ENCODE results near the gene PTPRF.

Gene PTPRF

GRCh38 chr1:43557744-43558245 is 27.1 kb downstream of the PTPRF start:
- H2AFZ ChIP-seq (ENCODE audit: low read depth, low read length) = no peak overlapping the region
- TF ChIP-seq, protein P1, sequence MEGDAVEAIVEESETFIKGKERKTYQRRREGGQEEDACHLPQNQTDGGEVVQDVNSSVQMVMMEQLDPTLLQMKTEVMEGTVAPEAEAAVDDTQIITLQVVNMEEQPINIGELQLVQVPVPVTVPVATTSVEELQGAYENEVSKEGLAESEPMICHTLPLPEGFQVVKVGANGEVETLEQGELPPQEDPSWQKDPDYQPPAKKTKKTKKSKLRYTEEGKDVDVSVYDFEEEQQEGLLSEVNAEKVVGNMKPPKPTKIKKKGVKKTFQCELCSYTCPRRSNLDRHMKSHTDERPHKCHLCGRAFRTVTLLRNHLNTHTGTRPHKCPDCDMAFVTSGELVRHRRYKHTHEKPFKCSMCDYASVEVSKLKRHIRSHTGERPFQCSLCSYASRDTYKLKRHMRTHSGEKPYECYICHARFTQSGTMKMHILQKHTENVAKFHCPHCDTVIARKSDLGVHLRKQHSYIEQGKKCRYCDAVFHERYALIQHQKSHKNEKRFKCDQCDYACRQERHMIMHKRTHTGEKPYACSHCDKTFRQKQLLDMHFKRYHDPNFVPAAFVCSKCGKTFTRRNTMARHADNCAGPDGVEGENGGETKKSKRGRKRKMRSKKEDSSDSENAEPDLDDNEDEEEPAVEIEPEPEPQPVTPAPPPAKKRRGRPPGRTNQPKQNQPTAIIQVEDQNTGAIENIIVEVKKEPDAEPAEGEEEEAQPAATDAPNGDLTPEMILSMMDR (IDR thresholded peaks at IDR 0.05; ENCODE audit: borderline replicate concordance, extremely low read depth, low read length, poor library complexity, severe bottlenecking) = no peak
- no peak for TF ChIP-seq EZH2 (IDR thresholded peaks at IDR 0.05; ENCODE audit: borderline replicate concordance, low read depth, low read length, severe bottlenecking)
- H3K36me3 ChIP-seq (ENCODE audit: insufficient read depth, low read length) = no peaks in the 10 kb centered on the region
- no peaks in the 10 kb centered on the region for H3K79me2 ChIP-seq (ENCODE audit: insufficient read depth, low read length)
- DNase-seq (no peak), ATAC-seq (ENCODE audit: insufficient read depth, low read depth) (no peak)
- no peak overlapping the region for H3K4me3 ChIP-seq (ENCODE audit: low read depth in 1 of 2, low read length in 2 of 2)
- H4K20me1 ChIP-seq (ENCODE audit: insufficient read depth, low read length) = 0 out of 2 replicates have a peak, but pooled peaks cover 9% of the 10 kb centered on the region
- H3K27me3 ChIP-seq (ENCODE audit: insufficient read depth, low read length, poor library complexity) = no peaks in the 10 kb centered on the region
- peaks cover 10% of the 10 kb centered on the region for H3K4me1 ChIP-seq (ENCODE audit: insufficient read depth, low read length)
- no peaks in the 10 kb centered on the region for H3K9me3 ChIP-seq (ENCODE audit: insufficient read depth, low read length, severe bottlenecking)
- no peak overlapping the region for H3K4me2 ChIP-seq (ENCODE audit: insufficient read depth, low read length)
- H3K27ac ChIP-seq (ENCODE audit: low read length) = no peak overlapping the region
- no peak overlapping the region for H3K9ac ChIP-seq (ENCODE audit: low read depth, low read length)

GRCh38 chr1:43558346-43558841 is 27.7 kb downstream of the PTPRF start:
- DNase-seq (no peak), ATAC-seq (ENCODE audit: insufficient read depth, low read depth) (no peak)
- H3K36me3 ChIP-seq (ENCODE audit: insufficient read depth, low read length) = no peaks in the 10 kb centered on the region
- no peaks in the 10 kb centered on the region for H3K9me3 ChIP-seq (ENCODE audit: insufficient read depth, low read length, severe bottlenecking)
- TF ChIP-seq, protein P1 (IDR thresholded peaks at IDR 0.05; ENCODE audit: borderline replicate concordance, extremely low read depth, low read length, poor library complexity, severe bottlenecking) = no peak
- no peak for TF ChIP-seq EZH2 (IDR thresholded peaks at IDR 0.05; ENCODE audit: borderline replicate concordance, low read depth, low read length, severe bottlenecking)
- H3K27me3 ChIP-seq (ENCODE audit: insufficient read depth, low read length, poor library complexity) = no peaks in the 10 kb centered on the region
- H3K4me3 ChIP-seq (ENCODE audit: low read depth in 1 of 2, low read length in 2 of 2) = no peak overlapping the region
- H3K4me1 ChIP-seq (ENCODE audit: insufficient read depth, low read length) = peaks cover 10% of the 10 kb centered on the region
- H4K20me1 ChIP-seq (ENCODE audit: insufficient read depth, low read length) = 0 out of 2 replicates have a peak, but pooled peaks cover 9% of the 10 kb centered on the region
- no peak overlapping the region for H3K9ac ChIP-seq (ENCODE audit: low read depth, low read length)
- no peak overlapping the region for H2AFZ ChIP-seq (ENCODE audit: low read depth, low read length)
- H3K79me2 ChIP-seq (ENCODE audit: insufficient read depth, low read length) = no peaks in the 10 kb centered on the region
- H3K4me2 ChIP-seq (ENCODE audit: insufficient read depth, low read length) = no peak overlapping the region
- no peak overlapping the region for H3K27ac ChIP-seq (ENCODE audit: low read length)

GRCh38 chr1:43559714-43560113 is 29.0 kb downstream of the PTPRF start:
- peaks cover 5% of the 10 kb centered on the region for H3K4me1 ChIP-seq (ENCODE audit: insufficient read depth, low read length)
- no peaks in the 10 kb centered on the region for H3K36me3 ChIP-seq (ENCODE audit: insufficient read depth, low read length)
- H3K79me2 ChIP-seq (ENCODE audit: insufficient read depth, low read length) = no peaks in the 10 kb centered on the region
- H3K4me3 ChIP-seq (ENCODE audit: low read depth in 1 of 2, low read length in 2 of 2) = no peak overlapping the region
- no peaks in the 10 kb centered on the region for H3K9me3 ChIP-seq (ENCODE audit: insufficient read depth, low read length, severe bottlenecking)
- no peak overlapping the region for H3K9ac ChIP-seq (ENCODE audit: low read depth, low read length)
- TF ChIP-seq, protein P1 (IDR thresholded peaks at IDR 0.05; ENCODE audit: borderline replicate concordance, extremely low read depth, low read length, poor library complexity, severe bottlenecking) = no peak
- TF ChIP-seq EZH2 (IDR thresholded peaks at IDR 0.05; ENCODE audit: borderline replicate concordance, low read depth, low read length, severe bottlenecking) = no peak
- H4K20me1 ChIP-seq (ENCODE audit: insufficient read depth, low read length) = 0 out of 2 replicates have a peak, but pooled peaks cover 9% of the 10 kb centered on the region
- no peaks in the 10 kb centered on the region for H3K27me3 ChIP-seq (ENCODE audit: insufficient read depth, low read length, poor library complexity)
- no peak overlapping the region for H3K27ac ChIP-seq (ENCODE audit: low read length)
- no peak overlapping the region for H3K4me2 ChIP-seq (ENCODE audit: insufficient read depth, low read length)
- ATAC-seq (ENCODE audit: insufficient read depth, low read depth) (no peak), DNase-seq (no peak)
- no peak overlapping the region for H2AFZ ChIP-seq (ENCODE audit: low read depth, low read length)
